ENCODE results near the gene EIF4E2. TPM values are rescaled to one million over a fixed set of nuclear protein-coding genes. Genes with fewer than 3 reads are reported as not detected.

Gene EIF4E2
- total RNA-seq, 1 experiment from 2014 or later, result 76.6 TPM

DNA sequence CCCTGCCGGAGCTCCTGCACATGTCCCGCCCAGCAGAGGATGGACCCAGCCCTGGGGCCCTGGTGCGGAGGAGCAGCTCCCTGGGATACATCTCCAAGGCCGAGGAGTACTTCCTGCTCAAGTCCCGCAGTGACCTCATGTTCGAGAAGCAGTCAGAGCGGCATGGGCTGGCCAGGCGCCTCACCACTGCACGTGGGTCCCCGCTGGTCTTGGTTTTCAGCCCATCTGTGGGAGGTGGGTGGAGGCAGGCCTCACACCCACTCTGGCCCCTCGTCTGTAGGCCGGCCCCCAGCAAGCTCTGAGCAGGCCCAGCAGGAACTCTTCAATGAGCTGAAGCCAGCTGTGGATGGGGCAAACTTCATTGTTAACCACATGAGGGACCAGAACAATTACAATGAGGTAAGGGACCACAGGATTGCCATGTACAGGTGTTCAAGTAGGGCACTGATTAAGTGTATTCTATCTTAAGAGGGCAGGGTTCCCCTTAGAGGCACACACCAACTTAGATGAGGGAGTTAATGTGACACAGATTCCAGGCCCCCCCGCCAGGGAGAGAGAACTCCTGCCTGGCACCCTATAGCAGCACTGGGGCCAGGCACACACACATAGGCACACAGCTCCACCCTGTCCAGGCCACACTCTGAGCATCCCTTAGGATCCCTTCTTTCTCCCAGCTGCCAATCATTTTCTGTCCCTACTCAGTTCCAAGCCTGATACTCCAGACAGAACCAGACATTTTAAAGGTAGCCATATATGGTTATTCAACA, 16.4 kb upstream of the EIF4E2 start:
- no peak for DNase-seq
- BruUV-seq (replicated peaks), result no TSS peak
- no peaks in the 10 kb centered on the region for H3K4me1 Mint-ChIP-seq (ENCODE audit: low read depth, unreplicated experiment)
- H3K9me3 Mint-ChIP-seq (ENCODE audit: low read depth, unreplicated experiment), result no peaks in the 10 kb centered on the region
- intact Hi-C loops (cut with micrococcal nuclease; ENCODE audit: unreplicated experiment), result no loop called here
- TF ChIP-seq, protein P1, sequence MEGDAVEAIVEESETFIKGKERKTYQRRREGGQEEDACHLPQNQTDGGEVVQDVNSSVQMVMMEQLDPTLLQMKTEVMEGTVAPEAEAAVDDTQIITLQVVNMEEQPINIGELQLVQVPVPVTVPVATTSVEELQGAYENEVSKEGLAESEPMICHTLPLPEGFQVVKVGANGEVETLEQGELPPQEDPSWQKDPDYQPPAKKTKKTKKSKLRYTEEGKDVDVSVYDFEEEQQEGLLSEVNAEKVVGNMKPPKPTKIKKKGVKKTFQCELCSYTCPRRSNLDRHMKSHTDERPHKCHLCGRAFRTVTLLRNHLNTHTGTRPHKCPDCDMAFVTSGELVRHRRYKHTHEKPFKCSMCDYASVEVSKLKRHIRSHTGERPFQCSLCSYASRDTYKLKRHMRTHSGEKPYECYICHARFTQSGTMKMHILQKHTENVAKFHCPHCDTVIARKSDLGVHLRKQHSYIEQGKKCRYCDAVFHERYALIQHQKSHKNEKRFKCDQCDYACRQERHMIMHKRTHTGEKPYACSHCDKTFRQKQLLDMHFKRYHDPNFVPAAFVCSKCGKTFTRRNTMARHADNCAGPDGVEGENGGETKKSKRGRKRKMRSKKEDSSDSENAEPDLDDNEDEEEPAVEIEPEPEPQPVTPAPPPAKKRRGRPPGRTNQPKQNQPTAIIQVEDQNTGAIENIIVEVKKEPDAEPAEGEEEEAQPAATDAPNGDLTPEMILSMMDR (IDR thresholded peaks at IDR 0.05; ENCODE audit: unreplicated experiment), result no peak
- H3K27me3 Mint-ChIP-seq (ENCODE audit: unreplicated experiment), result peaks cover 79% of the 10 kb centered on the region
- H3K27ac Mint-ChIP-seq (ENCODE audit: unreplicated experiment), result no peak overlapping the region
- CTCF ChIA-PET, result no interaction called here
- H3K36me3 Mint-ChIP-seq (ENCODE audit: insufficient read depth, unreplicated experiment), result no peaks in the 10 kb centered on the region
- H3K4me3 Mint-ChIP-seq (ENCODE audit: low read depth, unreplicated experiment), result no peak overlapping the region

DNA sequence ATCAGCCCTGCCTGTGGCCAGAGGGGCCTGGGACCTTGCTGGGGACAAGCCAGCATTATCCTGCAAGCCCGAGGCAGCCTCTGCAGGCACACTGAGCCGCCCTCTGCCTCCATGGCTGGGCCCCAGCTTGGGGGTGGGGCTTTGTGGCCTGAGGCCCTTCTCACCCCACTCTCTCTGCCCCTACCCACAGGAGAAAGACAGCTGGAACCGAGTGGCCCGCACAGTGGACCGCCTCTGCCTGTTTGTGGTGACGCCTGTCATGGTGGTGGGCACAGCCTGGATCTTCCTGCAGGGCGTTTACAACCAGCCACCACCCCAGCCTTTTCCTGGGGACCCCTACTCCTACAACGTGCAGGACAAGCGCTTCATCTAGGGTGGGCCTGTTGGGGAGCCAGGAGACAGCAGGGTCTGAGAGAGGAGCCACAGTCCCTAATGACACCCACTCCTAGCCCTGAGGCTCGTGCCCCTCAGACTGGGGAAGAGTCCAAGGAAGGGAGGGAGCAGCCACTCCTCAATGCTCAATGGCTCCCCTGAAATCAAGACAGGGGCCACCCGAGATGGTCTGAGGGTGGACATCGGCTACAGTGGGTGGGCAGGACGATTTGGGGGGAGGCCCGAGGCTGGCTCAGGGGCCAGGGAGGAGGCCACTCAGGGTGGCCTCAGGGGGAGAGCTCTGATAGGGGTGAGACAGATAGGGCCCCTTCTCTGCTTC, 15.4 kb upstream of the EIF4E2 start:
- H3K9me3 Mint-ChIP-seq (ENCODE audit: low read depth, unreplicated experiment), result no peaks in the 10 kb centered on the region
- DNase-seq, result no peak
- H3K4me3 Mint-ChIP-seq (ENCODE audit: low read depth, unreplicated experiment), result no peak overlapping the region
- TF ChIP-seq, protein P1 (IDR thresholded peaks at IDR 0.05; ENCODE audit: unreplicated experiment), result no peak
- intact Hi-C loops (cut with micrococcal nuclease; ENCODE audit: unreplicated experiment), result no loop called here
- H3K4me1 Mint-ChIP-seq (ENCODE audit: low read depth, unreplicated experiment), result no peaks in the 10 kb centered on the region
- CTCF ChIA-PET, result no interaction called here
- BruUV-seq (replicated peaks), result no TSS peak
- peaks cover 6% of the 10 kb centered on the region for H3K36me3 Mint-ChIP-seq (ENCODE audit: insufficient read depth, unreplicated experiment)
- H3K27ac Mint-ChIP-seq (ENCODE audit: unreplicated experiment), result no peak overlapping the region
- peaks cover 76% of the 10 kb centered on the region for H3K27me3 Mint-ChIP-seq (ENCODE audit: unreplicated experiment)

DNA sequence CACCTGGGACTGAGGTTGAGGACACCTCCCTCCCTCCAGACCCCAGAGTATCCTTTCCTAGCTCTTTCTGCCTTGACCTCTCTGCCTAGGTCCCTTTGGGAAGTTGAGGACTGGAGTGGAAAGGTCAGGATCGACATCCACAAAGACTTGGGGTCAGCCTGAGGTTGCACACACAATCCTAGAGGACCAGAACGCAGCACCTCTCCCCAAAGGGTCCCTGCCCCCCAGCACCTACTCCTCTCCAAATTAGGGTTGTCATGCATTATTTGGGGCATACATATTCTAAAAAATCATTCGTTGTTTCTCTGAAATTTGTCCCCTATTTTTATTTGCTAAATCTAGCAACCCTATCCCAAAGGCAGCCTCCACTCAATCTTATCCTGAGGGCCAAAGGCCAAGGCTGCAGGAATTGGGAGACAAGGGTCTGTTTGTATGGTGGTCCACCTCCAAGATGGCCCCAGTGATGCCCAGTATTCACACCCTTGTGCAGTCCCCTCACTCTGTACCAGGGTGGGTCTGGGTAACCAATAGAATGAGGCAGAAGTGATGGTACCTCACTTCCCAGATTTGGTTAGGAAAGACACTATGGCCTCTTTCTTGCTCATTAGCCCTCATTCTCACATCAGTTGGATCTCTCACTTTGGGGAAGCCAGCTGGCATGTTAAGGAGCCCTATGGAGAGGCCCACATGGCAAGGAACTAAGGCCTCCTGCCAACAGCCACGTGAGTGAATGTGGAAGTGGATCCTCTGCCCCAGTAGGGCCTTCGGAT, 14.5 kb upstream of the EIF4E2 start:
- TF ChIP-seq, protein P1 (IDR thresholded peaks at IDR 0.05; ENCODE audit: unreplicated experiment), result no peak
- no peaks in the 10 kb centered on the region for H3K4me1 Mint-ChIP-seq (ENCODE audit: low read depth, unreplicated experiment)
- no peak overlapping the region for H3K4me3 Mint-ChIP-seq (ENCODE audit: low read depth, unreplicated experiment)
- H3K27ac Mint-ChIP-seq (ENCODE audit: unreplicated experiment), result no peak overlapping the region
- no TSS peak for BruUV-seq (replicated peaks)
- H3K27me3 Mint-ChIP-seq (ENCODE audit: unreplicated experiment), result peaks cover 68% of the 10 kb centered on the region
- CTCF ChIA-PET, result no interaction called here
- DNase-seq, result no peak
- intact Hi-C loops (cut with micrococcal nuclease; ENCODE audit: unreplicated experiment), result no loop called here
- no peaks in the 10 kb centered on the region for H3K9me3 Mint-ChIP-seq (ENCODE audit: low read depth, unreplicated experiment)
- peaks cover 12% of the 10 kb centered on the region for H3K36me3 Mint-ChIP-seq (ENCODE audit: insufficient read depth, unreplicated experiment)

DNA sequence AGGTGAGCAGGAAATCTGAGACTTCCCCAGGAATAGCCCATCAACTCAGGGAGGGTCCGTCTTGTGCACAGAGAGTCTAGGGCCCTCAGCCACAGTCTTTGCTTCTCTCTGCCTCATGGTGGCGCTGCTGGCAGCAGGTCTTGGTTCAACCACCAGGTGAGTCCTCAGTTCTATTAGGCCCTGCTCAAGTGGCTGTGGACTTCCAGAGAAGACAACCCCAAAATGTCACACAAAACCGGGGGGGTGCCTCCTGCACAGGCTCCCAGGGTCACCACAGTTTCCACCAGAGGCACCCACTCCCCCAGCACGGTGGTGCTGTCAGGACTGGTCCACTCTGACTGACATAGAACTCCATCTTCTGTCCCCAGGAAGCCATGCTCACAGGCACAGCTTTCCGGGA, 13.4 kb upstream of the EIF4E2 start:
- intact Hi-C loops (cut with micrococcal nuclease; ENCODE audit: unreplicated experiment), result no loop called here
- no peak for DNase-seq
- H3K4me1 Mint-ChIP-seq (ENCODE audit: low read depth, unreplicated experiment), result no peaks in the 10 kb centered on the region
- H3K36me3 Mint-ChIP-seq (ENCODE audit: insufficient read depth, unreplicated experiment), result peaks cover 12% of the 10 kb centered on the region
- no peak overlapping the region for H3K27ac Mint-ChIP-seq (ENCODE audit: unreplicated experiment)
- TF ChIP-seq, protein P1 (IDR thresholded peaks at IDR 0.05; ENCODE audit: unreplicated experiment), result no peak
- H3K9me3 Mint-ChIP-seq (ENCODE audit: low read depth, unreplicated experiment), result no peaks in the 10 kb centered on the region
- BruUV-seq (replicated peaks), result no TSS peak
- CTCF ChIA-PET, result no interaction called here
- H3K4me3 Mint-ChIP-seq (ENCODE audit: low read depth, unreplicated experiment), result no peak overlapping the region
- H3K27me3 Mint-ChIP-seq (ENCODE audit: unreplicated experiment), result peaks cover 63% of the 10 kb centered on the region

Measured in Calu3 (cell line).